RWPE1 (cell line): ENCODE data around the gene TBC1D22A.

Experiments
- CTCF ChIA-PET: fragments of 350-600 bp; sonication (Branson Sonifier 250); formaldehyde crosslinking; extraction: SDS; loops from one replicate; lab custom pipeline; 2021; lab: Yijun Ruan, JAX
- POLR2A ChIA-PET: fragments of 400-600 bp; formaldehyde crosslinking; extraction: SDS; loops from one replicate; lab custom pipeline; 2020; ENCODE audit warnings: antibody characterized with exemption; ENCODE audit not compliant: low non-redundant PET; lab: Yijun Ruan, JAX
- DNase-seq: peaks from one replicate; pipeline ENCODE4 v3.0.0; 2012; ENCODE audit warnings: low spot score
- H3K27ac ChIP-seq: fragments of 450-650 bp; 2 replicates; pipeline ENCODE4 v1.5.1; 2017
- TF ChIP-seq, protein P1 (sequence below): fragments of 450-650 bp; conservative IDR thresholded peaks from 2 replicates; pipeline ENCODE4 v1.5.1; 2017; ENCODE audit warnings: low read depth, mild to moderate bottlenecking

Gene TBC1D22A

DNA sequence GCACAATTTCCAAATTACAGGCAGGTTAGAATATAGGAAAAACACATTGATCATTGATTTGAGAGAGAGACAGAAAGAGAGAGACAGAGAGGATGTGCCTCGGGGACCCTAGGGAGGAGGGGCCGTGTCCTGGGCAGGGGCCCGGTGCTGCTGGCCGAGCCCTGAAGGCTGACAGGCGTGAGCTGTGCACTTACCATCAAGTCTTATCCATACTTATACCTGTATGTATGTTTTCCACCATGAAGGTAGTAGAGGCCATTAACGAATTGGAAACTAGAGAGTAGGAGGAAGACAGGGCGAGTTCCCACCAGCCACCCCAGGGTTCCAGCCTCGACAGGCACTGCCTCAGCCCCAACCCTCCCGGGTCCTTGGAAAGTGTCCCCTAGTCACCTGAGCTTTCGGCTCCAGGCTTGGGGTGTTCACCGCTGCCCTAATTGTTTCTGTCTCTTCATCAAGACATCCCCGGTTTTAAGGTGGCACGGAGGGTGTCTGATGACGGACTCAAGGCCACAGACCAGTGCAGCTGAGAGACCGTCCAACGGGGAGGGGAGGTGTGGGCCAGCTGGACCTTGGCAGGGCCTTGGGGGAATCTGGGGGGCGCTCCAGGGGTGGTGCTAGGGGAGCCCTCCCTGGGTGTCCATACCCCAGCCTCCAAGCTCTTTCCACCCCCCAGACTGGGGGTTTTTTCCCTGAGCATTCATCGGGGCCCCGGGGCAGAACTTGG is 431.3 kb downstream of the TBC1D22A start:
- TF ChIP-seq, protein P1, sequence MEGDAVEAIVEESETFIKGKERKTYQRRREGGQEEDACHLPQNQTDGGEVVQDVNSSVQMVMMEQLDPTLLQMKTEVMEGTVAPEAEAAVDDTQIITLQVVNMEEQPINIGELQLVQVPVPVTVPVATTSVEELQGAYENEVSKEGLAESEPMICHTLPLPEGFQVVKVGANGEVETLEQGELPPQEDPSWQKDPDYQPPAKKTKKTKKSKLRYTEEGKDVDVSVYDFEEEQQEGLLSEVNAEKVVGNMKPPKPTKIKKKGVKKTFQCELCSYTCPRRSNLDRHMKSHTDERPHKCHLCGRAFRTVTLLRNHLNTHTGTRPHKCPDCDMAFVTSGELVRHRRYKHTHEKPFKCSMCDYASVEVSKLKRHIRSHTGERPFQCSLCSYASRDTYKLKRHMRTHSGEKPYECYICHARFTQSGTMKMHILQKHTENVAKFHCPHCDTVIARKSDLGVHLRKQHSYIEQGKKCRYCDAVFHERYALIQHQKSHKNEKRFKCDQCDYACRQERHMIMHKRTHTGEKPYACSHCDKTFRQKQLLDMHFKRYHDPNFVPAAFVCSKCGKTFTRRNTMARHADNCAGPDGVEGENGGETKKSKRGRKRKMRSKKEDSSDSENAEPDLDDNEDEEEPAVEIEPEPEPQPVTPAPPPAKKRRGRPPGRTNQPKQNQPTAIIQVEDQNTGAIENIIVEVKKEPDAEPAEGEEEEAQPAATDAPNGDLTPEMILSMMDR: no peak
- CTCF ChIA-PET: no interaction called here
- H3K27ac ChIP-seq: no peak overlapping the region
- no peak for DNase-seq
- POLR2A ChIA-PET: no interaction called here

DNA sequence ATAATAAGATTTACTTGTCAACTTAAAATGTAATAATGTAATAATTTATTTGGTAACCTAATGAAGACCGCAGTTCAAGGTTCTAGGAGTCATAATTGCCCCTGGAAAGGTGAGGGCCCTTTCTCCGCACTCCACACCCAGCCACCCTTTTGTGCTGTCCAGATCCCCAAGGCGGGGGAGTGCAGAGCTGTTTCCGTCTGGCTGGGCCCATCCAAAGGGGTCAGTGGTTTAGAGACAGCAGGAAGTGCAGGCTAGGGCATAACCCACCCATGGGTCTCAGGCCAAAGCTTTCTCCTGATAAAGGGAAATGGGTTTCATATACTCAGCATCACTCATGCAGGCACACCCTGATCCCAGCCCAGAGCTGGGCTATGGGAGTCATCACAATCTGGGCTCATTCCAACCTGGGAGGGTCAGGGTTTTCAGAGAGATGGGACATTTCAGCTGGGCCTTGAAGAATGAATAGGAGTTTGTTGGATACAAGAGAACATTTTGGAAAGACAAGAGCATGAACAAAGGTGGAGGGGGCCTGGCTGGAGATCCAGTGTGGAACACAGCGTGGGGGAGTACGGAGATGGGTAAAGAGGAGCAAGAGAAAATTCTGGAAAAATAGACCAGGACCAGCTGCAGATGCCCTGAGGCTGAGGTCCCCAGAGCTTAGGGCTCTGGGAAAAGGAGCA is 432.2 kb downstream of the TBC1D22A start:
- no peak for DNase-seq
- POLR2A ChIA-PET: no interaction called here
- TF ChIP-seq, protein P1: no peak
- CTCF ChIA-PET: no interaction called here
- no peak overlapping the region for H3K27ac ChIP-seq

DNA sequence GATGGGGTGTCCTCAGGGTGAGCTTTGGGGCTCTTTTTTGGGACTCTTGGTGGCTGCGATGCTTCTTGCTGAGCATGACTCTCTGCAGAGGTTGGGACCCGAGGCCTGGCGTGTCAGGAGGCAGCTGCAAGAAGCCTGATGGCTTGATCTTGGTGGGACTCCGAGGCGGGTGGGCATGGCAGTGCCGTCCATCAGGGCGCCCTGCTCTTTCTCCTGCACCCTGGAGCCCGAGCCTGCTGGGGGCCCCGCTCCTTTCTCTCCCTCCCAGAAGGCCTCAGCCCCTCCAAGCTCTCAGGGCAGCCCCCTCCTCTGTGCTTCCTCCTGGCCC is 432.7 kb downstream of the TBC1D22A start:
- H3K27ac ChIP-seq: no peak overlapping the region
- TF ChIP-seq, protein P1: no peak
- CTCF ChIA-PET: no interaction called here
- POLR2A ChIA-PET: no interaction called here
- DNase-seq: no peak

DNA sequence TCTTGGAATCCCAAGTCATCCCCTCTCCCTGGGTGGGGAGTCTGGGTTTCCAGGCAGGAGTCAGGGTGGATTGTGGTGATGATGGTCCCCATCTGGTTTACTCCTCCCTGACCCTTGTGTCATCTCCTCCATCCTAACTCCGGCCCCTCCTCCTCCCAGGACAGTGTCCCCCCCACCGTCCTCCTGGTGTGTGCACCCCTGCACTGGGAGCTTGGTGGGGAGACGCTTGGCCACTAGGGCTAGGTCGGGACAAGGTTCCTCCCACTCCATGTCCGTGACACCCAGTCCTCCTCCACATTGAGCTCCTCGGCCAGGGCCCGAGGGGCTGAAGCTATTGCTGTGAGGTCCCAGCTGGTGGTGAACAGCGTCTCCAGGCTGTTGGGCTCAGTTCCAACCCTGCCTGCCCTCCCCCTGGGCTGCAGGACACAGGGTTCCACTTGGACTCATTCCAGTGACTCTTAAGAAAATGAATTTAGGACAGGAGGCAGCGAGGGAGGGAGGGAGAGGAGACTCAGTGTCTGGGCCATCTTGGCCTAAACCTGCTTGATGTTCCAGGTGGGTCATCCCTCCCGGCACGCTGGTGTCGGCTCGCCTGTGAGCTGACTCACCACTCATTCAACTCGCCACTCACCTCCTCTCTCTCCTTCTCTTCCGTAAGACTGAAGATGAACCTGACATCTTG is 433.2 kb downstream of the TBC1D22A start:
- TF ChIP-seq, protein P1: no peak
- DNase-seq: no peak
- ChIA-PET CTCF (no interaction called here), POLR2A (no interaction called here)
- H3K27ac ChIP-seq: no peak overlapping the region

DNA sequence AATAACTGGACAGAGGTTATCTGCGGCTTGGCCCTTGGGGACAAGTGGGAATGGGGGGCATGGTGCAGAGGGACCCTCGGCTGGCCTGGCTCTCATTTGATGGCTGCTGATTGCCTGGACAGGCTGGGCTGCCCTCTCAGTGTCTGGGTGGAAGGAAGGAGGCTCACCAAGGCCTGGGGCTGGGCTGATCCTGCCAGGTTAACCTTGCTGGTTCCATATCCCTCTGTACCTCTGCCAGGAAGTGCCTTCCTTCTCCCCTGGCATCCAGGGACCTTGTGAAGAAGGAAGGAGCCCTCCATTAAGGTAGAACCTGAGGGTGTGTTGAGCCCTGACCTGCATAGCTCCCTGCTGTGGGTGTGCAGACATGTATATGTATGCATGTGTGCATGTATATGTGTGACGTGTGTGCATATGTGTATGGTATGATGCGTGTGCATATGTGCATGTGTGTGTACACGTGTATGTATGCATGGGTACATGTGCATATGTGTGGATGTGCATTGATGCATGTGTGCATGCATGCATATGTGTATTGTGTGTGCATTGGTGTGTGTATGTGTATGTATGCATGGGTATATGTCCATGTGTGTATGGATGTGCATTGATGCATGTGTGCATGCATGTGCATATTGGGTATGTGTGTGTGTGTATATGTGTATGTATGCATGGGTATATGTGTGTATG is 433.9 kb downstream of the TBC1D22A start:
- ChIA-PET CTCF (no interaction called here), POLR2A (no interaction called here)
- H3K27ac ChIP-seq: no peak overlapping the region
- DNase-seq: no peak
- TF ChIP-seq, protein P1: no peak

DNA sequence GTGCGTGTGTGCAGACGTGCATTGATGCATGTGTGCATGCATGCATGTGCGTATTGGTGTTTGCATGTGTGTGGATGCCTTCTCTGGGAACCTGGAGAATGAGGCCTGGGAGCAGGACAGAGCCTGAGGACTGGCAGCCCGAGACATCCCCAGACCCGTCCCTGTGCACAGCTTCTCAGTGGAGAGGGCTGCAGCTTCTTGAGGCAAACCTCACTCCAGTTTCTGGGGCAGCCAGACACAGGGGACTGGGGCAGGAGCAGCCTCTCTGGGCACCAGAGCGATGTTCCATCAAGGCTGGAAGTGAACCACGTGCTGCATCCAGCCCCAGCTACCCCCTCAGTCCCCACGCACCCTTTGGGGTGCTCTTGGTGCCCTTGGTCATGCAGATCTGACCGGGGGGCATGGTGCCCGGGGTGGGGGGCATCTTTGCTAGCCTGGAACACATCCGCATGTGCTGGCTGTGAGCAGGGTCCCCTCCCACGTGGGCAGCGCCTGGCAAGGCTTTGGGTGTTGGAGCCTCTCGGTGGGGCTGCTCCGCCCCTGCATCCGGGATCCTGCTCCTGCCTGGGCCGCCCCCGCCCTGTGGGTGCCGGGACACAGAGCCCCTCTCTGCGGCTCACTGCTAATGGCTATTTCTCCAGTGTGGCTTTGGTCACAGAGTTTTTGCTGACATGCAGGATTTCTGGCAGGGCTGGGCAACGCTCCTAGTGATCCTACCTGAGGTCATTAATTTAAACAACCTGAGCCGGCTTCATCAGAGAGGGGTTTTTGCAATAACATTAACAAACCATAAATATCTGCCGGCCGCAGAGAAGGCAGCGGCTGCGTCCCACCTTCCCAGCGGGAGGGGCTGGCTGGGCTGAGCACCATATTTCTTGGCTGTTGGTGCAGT is 434.7 kb downstream of the TBC1D22A start:
- TF ChIP-seq, protein P1: no peak
- POLR2A ChIA-PET: no interaction called here
- DNase-seq: no peak
- CTCF ChIA-PET: no interaction called here
- H3K27ac ChIP-seq: no peak overlapping the region
